Cardiac fibroblast (primary cell): ENCODE measurements around the gene CNDP1.
A peak's percentile ranks its signal among the peaks of the same experiment; 100 is the strongest.
"Not testable (repeated sequence)": the region's sequence is repeated elsewhere in the genome, so short reads cannot be mapped to it uniquely, and the experiment has no call there.

Experiments used
- DNase-seq, 2 donors: peaks; one replicate each; pipeline versions ENCODE4 v3.0.0 to v3.0.0-alpha.2; 2010; ENCODE audit warnings: low read depth in 2 of 2
- H3K4me3 ChIP-seq, 2 donors: replicated peaks in 1 of 2; 1 replicate in 1 of 2; 2 replicates in 1 of 2; pipeline ENCODE4 v1.5.1; 2011; ENCODE audit warnings: low read depth in 2 of 2, low read length in 2 of 2, mild to moderate bottlenecking in 2 of 2, moderate library complexity in 1 of 2
- CTCF ChIP-seq: IDR thresholded peaks from one replicate; pipeline ENCODE4 v1.5.1; 2011; ENCODE audit warnings: low read depth, mild to moderate bottlenecking, low read length, inconsistent platforms

CNDP1 gene

GRCh38 chr18:74497778-74498177 is 36.5 kb upstream of the CNDP1 start:
- no peak for DNase-seq
- no peak overlapping the region for H3K4me3 ChIP-seq
- no peak for TF ChIP-seq CTCF

- no peak for TF ChIP-seq CTCF
- peak in 1 of 2 donors; percentile 17 for DNase-seq
- H3K4me3 ChIP-seq, result no peak overlapping the region
Measured at GRCh38 chr18:74498712-74499627, 35.3 kb upstream of the CNDP1 start.

GRCh38 chr18:74499633-74500032 is 34.7 kb upstream of the CNDP1 start:
- TF ChIP-seq CTCF, result no peak

GRCh38 chr18:74500372-74500771 is 33.9 kb upstream of the CNDP1 start:
- no peak overlapping the region for H3K4me3 ChIP-seq
- no peak for TF ChIP-seq CTCF

More at GRCh38 chr18:74499633-74500032, 34.7 kb upstream of the CNDP1 start:
- peak; percentile 30 to 62 for DNase-seq
- H3K4me3 ChIP-seq, result peak overlapping the region in 1 of 2 donors; percentile 12

GRCh38 chr18:74500774-74501173 is 33.5 kb upstream of the CNDP1 start:
- not testable (repeated sequence) for DNase-seq, H3K4me3 ChIP-seq

More at GRCh38 chr18:74500372-74500771, 33.9 kb upstream of the CNDP1 start:
- DNase-seq, result no peak

GRCh38 chr18:74501386-74501785 is 32.9 kb upstream of the CNDP1 start:
- no peak overlapping the region for H3K4me3 ChIP-seq
- DNase-seq, result no peak
- TF ChIP-seq CTCF, result no peak

GRCh38 chr18:74503137-74503536 is 31.2 kb upstream of the CNDP1 start:
- no peak for TF ChIP-seq CTCF
- no peak for DNase-seq
- no peak overlapping the region for H3K4me3 ChIP-seq
